Right lobe of liver (tissue), 4 donors: ENCODE measurements around the gene PRKN.

Experiments
- POLR2A ChIP-seq: fragments of 450-650 bp; IDR thresholded peaks from one replicate; pipeline ENCODE4 v1.6.1; 2017; ENCODE audit warnings: antibody characterized with exemption, mild to moderate bottlenecking
- TF ChIP-seq, protein P1 (sequence below), 4 donors: fragments of 200-600 bp in 3 of 4; fragments of 450-650 bp in 1 of 4; IDR thresholded peaks; one replicate each; pipeline versions ENCODE4 v1.5.1 to v1.8.0; 2016 to 2022; ENCODE audit warnings: antibody characterized with exemption in 4 of 4, mild to moderate bottlenecking in 2 of 4
- donor health status: DM: no; HTN: no; CAD: no.
- donor health status: DM: no; HTN: no; CAD: no.
- donor health status: DM: no; HTN: yes; CAD: no.

DNA sequence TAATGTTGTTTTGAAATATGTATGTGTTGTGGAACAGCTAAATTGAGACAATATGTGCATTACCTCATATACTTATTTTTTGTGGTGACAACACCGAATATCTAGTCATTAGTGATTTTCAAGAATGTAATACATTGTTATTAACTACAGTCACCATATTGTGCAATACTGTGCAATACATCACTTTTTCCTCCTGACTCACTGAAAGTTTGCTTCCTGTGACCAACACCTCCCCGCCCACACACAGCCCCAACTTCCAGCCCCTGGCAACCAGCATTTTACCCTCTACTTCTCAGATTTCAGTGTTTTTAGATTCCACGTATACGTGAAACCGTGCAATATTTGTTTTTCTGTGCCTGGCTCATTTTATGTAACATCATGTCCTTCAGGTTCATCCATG lies 627.9 kb downstream of the PRKN start:
- no peak for TF ChIP-seq POLR2A
- TF ChIP-seq, protein P1, sequence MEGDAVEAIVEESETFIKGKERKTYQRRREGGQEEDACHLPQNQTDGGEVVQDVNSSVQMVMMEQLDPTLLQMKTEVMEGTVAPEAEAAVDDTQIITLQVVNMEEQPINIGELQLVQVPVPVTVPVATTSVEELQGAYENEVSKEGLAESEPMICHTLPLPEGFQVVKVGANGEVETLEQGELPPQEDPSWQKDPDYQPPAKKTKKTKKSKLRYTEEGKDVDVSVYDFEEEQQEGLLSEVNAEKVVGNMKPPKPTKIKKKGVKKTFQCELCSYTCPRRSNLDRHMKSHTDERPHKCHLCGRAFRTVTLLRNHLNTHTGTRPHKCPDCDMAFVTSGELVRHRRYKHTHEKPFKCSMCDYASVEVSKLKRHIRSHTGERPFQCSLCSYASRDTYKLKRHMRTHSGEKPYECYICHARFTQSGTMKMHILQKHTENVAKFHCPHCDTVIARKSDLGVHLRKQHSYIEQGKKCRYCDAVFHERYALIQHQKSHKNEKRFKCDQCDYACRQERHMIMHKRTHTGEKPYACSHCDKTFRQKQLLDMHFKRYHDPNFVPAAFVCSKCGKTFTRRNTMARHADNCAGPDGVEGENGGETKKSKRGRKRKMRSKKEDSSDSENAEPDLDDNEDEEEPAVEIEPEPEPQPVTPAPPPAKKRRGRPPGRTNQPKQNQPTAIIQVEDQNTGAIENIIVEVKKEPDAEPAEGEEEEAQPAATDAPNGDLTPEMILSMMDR (IDR thresholded peaks at IDR 0.05) = no peak
